ENCODE results near the gene JPT2. TPM values are rescaled to one million over a fixed set of nuclear protein-coding genes. Genes with fewer than 3 reads are reported as not detected.

Gene JPT2, protein sequence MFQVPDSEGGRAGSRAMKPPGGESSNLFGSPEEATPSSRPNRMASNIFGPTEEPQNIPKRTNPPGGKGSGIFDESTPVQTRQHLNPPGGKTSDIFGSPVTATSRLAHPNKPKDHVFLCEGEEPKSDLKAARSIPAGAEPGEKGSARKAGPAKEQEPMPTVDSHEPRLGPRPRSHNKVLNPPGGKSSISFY
- 108 TPM for total RNA-seq

DNA sequence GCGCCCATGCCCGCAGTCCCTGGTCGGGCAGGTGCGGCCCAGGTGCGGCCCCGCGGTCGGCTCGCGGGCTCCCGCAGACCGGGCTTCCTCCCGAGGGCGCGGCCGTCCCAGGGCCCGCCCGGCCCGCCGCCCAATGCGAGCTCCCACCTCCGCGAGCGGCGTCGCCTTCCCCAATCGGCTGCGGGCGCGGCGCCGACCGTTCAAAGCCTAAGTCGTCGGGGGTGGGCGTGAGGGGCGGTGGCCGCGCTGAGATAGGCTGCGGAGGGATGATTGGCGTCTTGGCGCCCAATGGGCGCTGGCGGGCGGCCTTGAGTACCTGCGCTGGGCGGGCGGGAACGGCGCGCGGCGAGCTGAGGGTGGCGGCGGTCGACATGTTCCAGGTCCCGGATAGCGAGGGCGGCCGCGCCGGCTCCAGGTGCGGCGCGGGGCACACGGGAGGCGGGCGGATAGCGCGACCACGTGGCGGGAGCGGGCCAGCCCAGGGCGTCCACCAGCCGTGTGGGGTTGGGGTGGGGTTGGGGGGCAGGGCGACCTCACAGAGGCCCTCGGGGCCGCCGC is at the start of gene JPT2:
TSS of gene JPT2 (plus strand) at position 338 of the 558 bp plus-strand sequence. CDS start at position 372, 34 bp downstream.
- peak; percentile 97 for DNase-seq (ENCODE audit: low spot score)

DNA sequence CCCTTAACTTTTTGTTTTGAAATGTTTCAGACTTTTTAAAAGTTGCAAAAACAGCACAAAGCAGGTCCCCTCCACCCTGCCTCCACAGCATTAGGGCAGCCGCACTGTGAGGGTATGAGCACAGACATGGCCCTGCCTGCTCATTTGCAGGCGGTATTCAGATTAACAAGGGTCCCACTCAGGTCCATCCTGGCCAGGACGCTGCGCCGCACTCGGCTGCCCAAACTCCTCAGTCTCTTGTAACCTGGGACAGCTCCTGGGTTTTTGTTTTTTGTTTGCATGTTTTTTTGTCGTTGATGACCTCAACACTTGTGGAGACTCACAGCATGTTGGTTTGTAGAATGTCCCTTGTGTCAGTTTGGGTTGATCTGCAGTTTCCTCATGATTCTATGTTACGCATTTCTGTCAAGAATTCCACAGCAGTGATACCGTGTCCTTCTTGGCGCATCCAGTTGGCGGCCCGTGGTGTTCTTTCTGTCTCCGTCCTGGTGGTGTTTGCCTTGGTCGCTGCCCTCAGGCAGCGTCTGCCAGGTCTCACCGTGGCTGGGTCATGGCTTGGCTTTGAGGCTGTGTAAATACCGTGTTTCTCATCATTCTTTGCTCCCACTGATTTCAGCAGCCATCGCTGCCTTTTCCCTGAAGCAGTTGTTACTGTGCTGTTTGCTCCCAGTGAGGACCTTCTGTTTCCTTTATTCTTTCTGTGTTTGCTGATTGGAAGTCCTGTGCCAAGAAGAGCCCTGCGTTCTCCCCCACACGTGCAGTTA is 47.4 kb upstream of the JPT2 start:
- DNase-seq (ENCODE audit: low spot score) = no peak

DNA sequence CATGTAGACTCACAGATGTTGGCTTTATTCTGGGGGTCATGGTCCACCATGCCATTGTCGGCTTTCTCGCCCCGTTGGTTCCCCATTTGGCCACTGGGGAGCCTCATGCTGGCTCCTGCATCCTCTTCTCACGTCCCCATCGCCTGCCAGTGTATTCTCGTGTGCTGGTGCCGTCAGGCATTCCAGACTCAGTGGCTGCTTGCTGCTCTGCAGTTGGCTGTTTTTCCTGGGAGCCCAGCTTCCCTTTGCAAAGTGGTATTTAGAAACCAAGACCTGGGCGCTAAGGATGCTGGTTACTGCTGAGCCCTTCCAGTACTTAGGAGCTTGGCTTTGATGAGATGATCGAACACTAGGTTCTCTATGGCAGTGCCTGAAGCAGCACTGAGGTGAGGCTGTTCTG is 46.8 kb upstream of the JPT2 start:
- DNase-seq (ENCODE audit: low spot score) = no peak

DNA sequence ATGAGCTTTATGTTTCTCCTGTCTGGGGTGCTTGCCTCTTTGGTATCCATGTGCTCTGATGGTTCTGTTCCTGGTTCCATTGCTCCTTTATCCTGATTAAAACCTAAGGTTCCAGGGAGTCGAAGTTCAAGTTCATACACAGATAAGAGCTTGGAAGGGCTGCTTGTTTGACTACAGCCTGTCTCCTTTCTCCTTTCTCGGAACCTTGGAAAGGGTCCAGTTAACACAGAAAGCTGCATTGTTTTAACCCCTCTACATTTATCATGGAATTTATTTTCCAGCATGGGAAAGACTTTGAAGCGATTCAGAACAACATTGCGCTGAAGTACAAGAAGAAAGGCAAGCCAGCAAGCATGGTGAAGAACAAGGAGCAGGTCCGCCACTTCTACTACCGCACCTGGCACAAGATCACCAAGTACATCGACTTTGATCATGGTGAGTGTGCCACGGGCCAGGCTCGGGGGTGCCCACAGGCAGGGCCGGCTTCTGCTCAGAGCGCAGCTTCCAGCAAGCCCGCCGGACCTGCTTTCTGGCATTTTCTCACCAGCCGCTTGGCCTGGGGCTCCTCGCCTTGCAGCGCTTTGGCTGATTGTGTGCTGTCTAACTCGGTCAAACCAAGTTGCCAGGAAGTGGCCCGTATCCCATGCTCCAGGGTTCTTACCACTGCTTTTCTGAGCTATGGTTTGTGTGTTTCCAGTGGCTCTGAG is 46.0 kb upstream of the JPT2 start:
- DNase-seq (ENCODE audit: low spot score) = no peak

DNA sequence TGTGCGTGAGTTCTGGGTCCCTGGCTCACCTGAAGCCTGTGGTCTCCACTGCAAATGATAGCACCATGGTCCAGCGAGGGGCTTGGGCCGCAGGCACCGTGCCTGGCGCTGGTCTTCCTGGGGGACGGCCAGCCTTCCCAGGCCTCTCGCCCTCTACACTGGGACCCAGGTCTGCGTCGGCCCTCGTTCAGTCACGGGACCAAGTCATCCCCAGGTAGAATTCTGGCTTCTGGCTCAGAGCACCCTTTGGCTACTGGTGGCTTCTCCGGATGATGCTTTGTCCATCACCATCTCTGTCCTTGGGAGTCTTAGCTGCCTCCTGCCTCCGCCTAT is 45.5 kb upstream of the JPT2 start:
- DNase-seq (ENCODE audit: low spot score) = no peak

DNA sequence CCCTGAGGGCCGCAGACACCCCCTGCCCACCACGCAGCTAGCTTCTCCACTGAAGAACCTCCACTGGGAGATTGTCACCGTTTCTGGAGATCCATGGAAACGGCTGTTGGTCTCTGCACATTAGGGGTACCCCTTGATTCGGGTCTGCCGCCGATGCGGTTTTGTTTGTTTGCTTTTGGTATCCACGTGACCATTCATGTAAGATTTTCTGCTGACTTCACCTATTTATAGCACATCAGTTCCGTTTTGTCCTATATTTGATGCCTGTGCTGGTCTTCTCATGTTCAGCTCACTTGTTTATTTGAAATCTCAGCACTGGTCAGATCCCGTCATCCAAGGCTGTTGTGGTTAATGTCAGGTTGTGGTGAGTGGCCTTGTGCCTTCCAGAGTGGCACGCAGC is 44.8 kb upstream of the JPT2 start:
- no peak for DNase-seq (ENCODE audit: low spot score)

DNA sequence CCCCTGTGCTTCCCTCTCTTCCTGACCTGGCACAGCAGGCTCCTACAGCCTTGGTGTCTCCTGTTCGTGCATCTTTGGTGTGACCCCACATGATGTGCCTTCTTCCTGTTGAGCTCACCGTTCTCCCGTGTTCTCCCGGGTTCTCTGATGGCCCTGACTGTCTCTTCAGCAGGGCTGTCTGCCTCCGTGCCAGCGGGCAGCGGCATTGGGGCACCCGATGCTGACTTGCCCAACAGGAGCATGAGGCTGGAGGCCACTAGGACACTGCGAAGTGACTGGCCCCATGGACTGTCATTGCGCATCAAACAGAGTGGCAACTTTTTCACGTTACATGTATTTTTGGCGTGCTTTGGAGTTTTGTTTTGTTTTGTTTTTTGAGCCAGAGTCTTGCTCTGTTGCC is 43.5 kb upstream of the JPT2 start:
- DNase-seq (ENCODE audit: low spot score) = no peak

DNA sequence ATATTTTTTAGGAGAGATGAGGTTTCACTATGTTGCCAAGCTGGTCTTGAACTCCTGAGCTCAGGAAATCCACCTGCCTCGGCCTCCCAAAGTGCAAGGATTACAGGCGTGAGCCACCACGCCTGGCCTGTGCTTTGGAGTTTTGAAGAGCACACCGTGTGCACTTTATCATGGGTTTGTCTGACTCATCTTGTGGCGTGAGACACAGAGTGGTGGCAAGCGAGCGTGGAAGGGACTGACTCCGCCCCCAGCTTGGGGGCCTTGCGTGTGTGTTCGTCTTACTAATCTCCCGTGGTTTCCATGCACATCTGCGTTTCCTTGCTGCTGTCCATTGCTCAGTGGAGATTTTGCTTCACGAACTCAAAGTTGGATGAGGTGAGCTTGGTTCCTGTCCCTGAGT is 43.0 kb upstream of the JPT2 start:
- DNase-seq (ENCODE audit: low spot score) = no peak

DNA sequence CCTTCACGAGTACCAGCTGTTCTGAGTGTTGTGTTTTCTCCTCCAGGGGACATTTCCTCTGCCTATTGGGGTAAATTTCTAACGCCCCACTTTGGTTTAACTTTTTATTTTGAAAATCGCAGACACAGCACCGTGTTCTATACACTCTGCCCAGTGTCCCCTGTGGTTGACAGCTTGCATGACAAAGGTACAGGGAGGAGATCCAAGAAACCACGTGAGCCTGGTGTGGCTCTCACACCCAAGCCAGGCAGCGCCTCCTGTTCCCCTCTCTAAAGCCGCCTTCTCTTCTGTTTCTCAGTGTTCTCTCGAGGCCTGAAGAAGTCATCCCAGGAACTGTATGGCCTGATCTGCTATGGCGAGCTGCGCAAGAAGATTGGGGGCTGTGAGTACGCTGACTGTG is 40.6 kb upstream of the JPT2 start:
- DNase-seq (ENCODE audit: low spot score) = no peak

DNA sequence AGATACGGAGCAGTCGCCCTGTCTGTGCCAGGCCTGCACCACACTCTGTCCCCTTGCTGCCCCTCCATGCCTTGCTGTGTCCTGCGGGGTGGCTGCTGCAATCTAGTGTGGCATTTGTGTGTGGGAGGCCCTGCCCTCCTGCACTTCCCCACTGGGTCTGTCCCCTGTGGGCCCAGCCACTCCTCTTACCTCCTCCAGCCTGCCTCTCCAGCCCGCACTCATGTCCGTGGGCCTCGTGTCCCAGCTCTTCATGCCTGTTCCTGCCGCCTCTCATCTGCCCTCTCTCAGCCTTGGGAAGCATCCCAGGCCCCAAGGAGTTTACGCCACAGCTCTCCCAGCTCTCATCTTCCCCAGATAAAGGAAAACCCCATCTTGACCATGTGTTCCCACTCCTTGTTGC is 39.3 kb upstream of the JPT2 start:
- no peak for DNase-seq (ENCODE audit: low spot score)

DNA sequence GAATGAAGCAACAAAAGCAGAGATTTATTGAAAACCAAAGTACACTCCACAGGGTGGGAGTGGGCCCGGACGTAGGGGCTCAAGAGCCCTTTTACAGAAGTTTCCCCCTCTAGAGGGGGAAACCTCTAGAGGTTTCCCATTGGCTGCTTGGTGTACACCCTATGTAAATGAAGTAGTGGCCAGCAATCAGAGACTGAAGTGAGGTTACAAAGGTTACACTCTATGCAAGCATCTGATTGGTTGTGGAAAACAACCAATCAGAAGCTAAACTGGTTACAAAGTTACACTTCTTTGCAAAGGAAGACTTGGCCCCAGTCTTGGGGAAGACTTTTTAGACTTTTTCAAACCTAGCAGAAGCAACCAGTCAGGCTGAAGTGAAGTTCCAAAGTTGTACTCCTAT is 38.8 kb upstream of the JPT2 start:
- DNase-seq (ENCODE audit: low spot score) = no peak

DNA sequence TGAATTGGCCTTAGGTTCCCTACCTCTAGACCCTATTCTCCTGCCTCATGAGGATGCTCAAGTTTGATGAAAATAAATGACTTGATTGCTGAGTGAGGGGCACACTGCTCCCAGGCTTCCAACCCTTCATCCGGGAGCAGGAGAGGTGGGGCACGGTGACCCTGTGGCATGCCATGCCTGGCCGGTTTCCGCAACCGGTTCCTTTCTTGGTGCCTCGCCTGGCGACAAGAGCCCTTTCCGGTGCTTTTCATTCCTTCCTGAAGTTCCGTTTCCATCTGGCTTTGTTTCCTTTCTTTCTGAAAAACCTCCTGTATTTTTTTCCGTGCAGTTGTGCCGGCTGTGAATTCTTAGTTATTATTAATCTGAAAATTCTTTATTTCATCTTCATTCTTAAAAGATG is 38.2 kb upstream of the JPT2 start:
- no peak for DNase-seq (ENCODE audit: low spot score)

DNA sequence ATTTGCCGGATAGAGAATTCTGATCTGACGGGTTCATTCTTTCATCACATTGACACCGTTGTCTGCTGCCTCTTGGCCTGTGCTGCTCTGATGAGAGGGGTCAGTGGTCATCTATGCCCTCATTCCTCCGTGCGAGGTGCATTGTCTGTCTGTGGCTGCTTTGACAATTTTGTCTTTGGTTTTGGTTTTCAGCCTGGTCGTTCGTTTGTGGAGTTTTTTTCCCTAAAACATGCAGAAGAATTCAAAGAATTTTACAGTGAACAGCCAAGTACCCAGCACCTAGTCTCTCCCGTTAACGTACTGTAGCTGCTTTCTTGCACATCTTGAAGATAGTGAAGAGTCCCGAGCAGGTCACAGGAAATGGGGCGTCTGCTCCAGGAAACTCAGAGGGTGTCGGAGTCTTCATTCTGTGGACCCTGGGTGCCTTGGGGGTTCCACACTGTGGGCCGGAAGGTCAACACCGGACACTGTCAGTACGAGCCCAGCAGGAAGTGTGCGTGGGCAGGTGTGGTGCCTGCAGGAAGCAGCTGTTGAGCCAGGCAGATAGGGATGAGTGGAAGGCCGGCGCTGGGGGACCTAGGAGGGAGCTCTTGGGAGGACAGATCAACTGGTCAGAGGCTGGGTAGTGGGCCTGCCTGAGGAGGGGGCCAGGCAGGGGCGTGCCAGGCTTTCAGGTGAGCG is 37.7 kb upstream of the JPT2 start:
- DNase-seq (ENCODE audit: low spot score) = no peak

DNA sequence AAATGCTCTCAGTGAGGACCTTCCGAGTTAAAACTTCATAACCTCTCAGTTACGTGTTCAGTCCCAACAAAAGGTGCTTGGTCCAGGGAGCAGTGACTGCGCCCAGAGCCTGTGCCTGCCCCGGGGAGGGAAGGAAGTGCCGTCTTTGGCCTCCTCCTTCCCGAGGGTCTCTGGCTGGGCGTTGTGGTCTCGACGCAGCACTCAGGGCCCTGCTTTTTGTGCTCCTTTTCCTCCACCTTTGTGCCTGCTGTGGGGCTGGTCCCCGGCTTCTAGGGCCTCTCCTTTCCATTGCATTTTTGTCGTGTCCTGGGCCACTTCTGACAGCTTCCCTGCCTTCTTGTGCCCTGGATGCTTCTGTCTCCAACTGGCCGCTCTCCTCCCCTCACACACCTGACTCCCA is 36.8 kb upstream of the JPT2 start:
- DNase-seq (ENCODE audit: low spot score) = no peak

DNA sequence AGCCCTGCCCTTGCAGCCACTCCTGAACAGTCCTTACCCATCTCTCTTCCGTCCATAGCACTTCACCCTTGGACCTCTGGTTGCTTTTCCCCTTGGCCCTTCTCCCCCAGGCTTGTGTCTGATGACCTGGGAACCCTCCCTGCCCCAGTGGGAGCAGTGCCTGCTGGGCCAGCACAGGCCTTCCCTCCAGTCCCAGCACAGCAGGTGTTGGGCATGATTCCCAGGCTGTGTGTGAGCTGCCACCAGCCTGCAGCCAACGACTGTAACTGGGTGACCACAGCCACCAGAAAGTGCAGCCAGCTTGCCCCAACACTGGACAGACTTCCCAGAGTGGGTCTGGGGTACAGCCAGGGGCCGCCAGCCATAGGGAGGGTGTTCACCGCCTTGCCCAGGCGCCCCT is 35.9 kb upstream of the JPT2 start:
- no peak for DNase-seq (ENCODE audit: low spot score)

DNA sequence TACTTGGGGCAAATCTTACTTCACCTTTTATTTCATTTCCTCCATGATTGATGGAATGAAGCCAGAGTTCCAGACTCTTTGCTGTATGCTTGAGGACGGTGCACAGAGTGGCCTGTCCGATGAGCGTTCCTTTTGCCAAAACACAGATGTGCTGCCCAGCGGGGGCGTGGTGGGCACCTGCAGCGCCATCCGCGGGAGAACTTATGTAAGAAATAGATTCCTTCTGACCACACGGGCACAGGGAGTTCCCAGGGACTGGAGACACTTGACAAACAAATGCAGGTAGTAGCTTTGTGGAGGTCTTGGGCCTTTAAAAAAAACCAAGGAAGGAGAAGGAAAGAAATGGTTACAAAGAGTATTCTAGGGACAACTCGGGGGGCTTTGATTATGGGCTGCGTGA is 35.3 kb upstream of the JPT2 start:
- no peak for DNase-seq (ENCODE audit: low spot score)

DNA sequence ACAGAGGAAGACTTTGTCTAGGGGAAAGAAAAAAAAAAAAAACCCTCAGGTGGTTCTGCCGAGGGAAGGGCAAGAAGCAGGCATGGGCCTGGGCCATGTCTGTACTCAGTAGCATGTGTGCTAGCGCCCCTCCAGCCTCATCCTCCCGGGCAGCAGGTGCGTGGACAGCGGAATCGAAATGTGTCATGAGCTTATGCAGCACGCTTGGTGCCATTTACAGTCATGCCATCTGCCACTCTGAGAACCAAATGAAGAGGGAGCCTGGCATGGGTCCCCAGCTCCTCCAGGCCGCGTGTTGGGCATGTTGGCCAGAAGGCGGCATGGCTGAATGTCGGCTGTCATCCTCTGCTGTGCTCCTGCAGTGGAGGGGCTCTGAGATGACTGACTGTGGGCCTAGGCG is 34.6 kb upstream of the JPT2 start:
- no peak for DNase-seq (ENCODE audit: low spot score)

DNA sequence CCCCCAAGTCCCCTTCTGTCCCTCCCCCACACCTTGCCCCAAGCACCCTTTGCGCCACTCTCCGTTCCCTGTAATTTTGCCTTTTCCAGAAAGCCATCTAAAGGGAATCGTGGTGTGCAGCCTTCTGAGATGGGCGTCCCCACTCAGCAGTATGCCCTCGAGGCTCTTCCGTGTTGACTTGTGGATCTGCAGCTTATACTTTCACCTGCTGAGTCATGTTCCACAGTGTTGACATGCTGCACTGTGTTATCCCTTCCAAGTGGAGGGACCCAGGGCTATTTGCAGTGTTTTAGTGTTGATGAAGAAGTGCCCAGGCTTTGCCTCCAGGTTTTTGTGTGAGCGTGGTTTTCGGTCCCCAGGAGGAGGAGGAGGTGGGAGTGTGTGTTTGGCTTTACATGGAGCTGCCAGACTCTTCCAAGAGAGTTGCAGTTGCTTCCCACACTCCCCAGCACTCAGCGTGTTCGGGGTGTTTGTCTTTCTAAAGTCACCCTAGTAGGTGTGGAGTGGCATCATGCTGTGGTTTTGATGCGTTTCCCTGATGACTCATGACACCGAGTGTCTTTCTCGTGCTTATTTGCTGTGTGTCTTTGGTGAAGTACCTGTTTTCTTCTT is 32.1 kb upstream of the JPT2 start:
- no peak for DNase-seq (ENCODE audit: low spot score)

DNA sequence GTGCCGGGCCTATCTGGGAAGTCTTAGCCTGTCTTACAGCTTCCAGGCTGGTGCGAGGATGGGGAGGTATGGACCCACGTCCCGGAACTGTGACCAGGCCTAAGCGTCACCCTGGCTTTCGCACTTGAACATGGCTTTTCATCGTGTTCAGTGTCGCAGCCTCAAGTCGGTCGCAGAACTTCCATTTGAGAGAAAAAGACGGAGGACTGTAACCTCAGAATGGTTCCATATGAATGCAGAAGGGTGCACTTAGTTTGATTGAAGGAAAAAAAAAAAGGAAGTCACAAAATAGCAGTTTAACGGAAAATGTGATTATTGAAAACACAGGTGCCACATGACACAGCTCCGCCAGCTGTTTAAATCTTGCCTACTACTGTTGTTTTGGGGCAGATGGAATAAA is 30.2 kb upstream of the JPT2 start:
- no peak for DNase-seq (ENCODE audit: low spot score)

DNA sequence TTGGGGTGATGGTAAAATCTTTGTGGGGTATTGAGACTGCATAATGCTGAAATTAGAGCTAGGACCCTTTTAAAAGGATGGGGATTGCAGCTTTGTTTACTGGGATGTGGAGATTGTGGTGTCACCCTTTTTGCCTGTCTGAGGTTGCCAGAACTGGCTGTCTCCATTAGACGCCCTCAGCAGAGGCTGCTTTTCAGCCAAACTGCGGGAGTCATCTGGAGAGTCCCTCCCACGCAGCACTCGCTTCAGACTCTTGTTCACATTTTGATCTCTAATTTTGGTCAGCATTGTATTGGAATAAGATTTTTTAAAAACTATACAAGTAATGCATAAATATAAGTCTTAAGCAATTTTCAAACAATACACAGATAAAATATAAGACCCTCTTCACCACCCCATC is 27.9 kb upstream of the JPT2 start:
- no peak for DNase-seq (ENCODE audit: low spot score)

DNA sequence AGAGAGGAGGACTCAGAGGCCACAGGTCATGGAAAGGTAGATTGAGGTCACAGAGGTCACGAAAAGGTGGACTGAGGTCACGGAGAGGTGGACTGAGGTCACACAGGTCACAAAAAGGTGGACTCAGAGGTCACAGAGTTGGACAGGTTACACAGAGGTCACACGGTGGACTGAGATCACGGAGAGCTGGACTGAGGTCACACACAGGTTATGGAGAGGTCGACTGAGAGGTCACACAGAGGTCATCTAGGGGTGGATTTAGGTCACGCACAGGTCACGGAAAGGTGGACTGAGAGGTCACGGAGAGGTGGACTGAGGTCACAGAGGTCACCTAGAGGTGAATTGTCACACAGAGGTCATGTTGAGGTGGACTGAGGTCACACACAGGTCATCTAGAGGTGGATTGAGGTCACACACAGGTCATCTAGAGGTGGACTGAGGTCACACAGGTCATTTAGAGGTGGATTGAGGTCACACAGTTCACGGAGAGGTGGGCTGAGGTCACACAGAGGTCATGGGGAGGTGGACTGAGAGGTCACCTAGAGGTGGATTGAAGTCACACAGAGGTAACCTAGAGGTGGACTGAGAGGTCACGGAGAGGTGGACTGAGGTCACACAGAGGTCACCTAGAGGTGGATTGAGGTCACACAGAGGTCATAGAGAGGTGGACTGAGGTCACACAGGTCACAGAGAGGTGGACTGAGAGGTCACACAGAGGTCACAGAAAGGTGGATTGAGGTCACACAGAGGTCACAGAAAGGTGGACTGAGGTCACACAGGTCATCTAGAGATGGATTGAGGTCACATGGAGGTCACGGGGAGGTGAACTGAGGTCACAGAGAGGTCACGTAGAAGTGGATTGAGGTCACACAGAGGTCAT is 26.7 kb upstream of the JPT2 start:
- DNase-seq (ENCODE audit: low spot score) = no peak

Data from ureter (tissue), 1 donor.